Heart right ventricle (tissue), 16 donors: Measurements from ENCODE around the gene NFYB. TPM values are rescaled to one million over a fixed set of nuclear protein-coding genes. Genes with fewer than 3 reads are reported as not detected.

Experiments
- ATAC-seq, 8 donors: fragments of 200-7000 bp; cut with Tn5 transposase; one replicate each; pipeline ENCODE4 v1.9.1; 2020; ENCODE audit warnings: mild to moderate bottlenecking in 8 of 8, moderate library complexity in 8 of 8, moderate number of reproducible peaks in 1 of 8
- DNase-seq, 2 donors: peaks; one replicate each; pipeline ENCODE4 v3.0.0-alpha.2; 2020
- H3K27ac ChIP-seq, 10 donors: fragments of 200-600 bp; sonication (generic) in 2 of 10; one replicate each; pipeline versions ENCODE4 v1.5.0 to v1.8.0; 2020 to 2022; ENCODE audit warnings: mild to moderate bottlenecking in 3 of 10
- H3K27me3 ChIP-seq, 7 donors: fragments of 200-600 bp; one replicate each; pipeline ENCODE4 v1.8.0; 2021 to 2022; ENCODE audit warnings: mild to moderate bottlenecking in 2 of 7
- H3K36me3 ChIP-seq, 9 donors: fragments of 200-600 bp; sonication (generic) in 1 of 9; one replicate each; pipeline versions ENCODE4 v1.5.0 to v1.8.0; 2020 to 2022; ENCODE audit warnings: mild to moderate bottlenecking in 2 of 9
- H3K4me1 ChIP-seq, 9 donors: fragments of 200-600 bp; sonication (generic) in 1 of 9; one replicate each; pipeline versions ENCODE4 v1.5.0 to v1.8.0; 2020 to 2022; ENCODE audit warnings: mild to moderate bottlenecking in 4 of 9
- H3K4me3 ChIP-seq, 10 donors: fragments of 200-600 bp; sonication (generic) in 2 of 10; one replicate each; pipeline versions ENCODE4 v1.5.0 to v1.8.0; 2020 to 2022; ENCODE audit warnings: mild to moderate bottlenecking in 7 of 10, moderate library complexity in 2 of 10
- H3K9me3 ChIP-seq, 11 donors: fragments of 200-600 bp in 10 of 11; sonication (generic) in 2 of 11; one replicate each; pipeline versions ENCODE4 v1.5.0 to v1.8.0; 2013 to 2022; ENCODE audit warnings: mild to moderate bottlenecking in 2 of 11, control low read depth in 1 of 11, moderate library complexity in 1 of 11
- WGBS, 2 donors: extraction: QIAGEN DNeasy Blood & Tissue Kit; methylation state at CpG; one replicate each; pipeline ENCODE4 v1.1.7; 2013; ENCODE audit warnings: inconsistent platforms in 1 of 2; 5-methylcytosine and 5-hydroxymethylcytosine counted together
- intact Hi-C, 10 donors: fragments of 100-400 bp; cut with DNase I; formaldehyde crosslinking; loops; one replicate each; pipeline versions ENCODE4 v1.11.1 to v1.14.2; 2022
- polyA plus RNA-seq, 2 donors: library from polyadenylated mRNA; stranded (reverse); fragments of 200-250 nt; gene quantifications; one replicate each; pipeline ENCODE4 v1.2.3, GENCODE V29; 2013
- total RNA-seq, 10 donors: library from RNA; stranded (reverse); fragmentation: NEBNext Ultra II Directional in 3 of 10; extraction: Animal tissue kit (Norgen Biotek cat#: 25700) in 3 of 10; gene quantifications; one replicate each; pipeline versions ENCODE4 v1.2.1 to v1.2.4, GENCODE V29; 2021 to 2023
- TF ChIP-seq, protein P1 (sequence below), 9 donors: fragments of 200-600 bp; sonication (generic) in 2 of 9; IDR thresholded peaks; one replicate each; pipeline versions ENCODE4 v1.5.0 to v1.8.0; 2021 to 2022; ENCODE audit warnings: antibody characterized with exemption in 9 of 9, mild to moderate bottlenecking in 5 of 9, moderate library complexity in 1 of 9
- donor health status: Arrhythmogenic right ventricular cardiomyopathy.
- donor health status: ischemic (EF 13 %, LVEDD 7.1; RV severe dilation, severe dysfunction).
- donor health status: healthy with polysubstance abuse.
- donor health status: DM: no; HTN: yes; CAD: no.
- donor health status: DM: no; HTN: no; CAD: no.
- donor health status: ischemic (EF 25% LVEDD 6.9; RV normal size, moderate dysfunction).
- donor health status: ischemic (EF 25% LVEDD 5.7; RV mildly dilated, moderate dysfunction).
- donor health status: healthy.
- donor health status: DM: yes; HTN: yes; CAD: no.
- donor health status: Ischemic cardiomyopathy.
- donor health status: ischemic (EF 35%, LVEDD 5.7; RV mildly dilated, moderate dysfunction).
- donor health status: nonischemic (EF 11% LVEDD 7.7; RV severe dilation, severe dysfunction).
- donor health status: DM: yes; HTN: yes; CAD: no.
- donor health status: PGD.
- donor health status: ischemic (EF 29% LVEDD 5.4; RV normal size, mild dysfunction).
- donor health status: nonischemic (EF 23%, LVEDD 6.1; RV moderate dilation, normal function).

The NFYB gene
- total and polyA plus RNA-seq, 12 donors: 16.1 to 53.9 (median 24.0) TPM

GRCh38 chr12:104106965-104107364, 31.0 kb downstream of the NFYB start:
- TF ChIP-seq, protein P1, sequence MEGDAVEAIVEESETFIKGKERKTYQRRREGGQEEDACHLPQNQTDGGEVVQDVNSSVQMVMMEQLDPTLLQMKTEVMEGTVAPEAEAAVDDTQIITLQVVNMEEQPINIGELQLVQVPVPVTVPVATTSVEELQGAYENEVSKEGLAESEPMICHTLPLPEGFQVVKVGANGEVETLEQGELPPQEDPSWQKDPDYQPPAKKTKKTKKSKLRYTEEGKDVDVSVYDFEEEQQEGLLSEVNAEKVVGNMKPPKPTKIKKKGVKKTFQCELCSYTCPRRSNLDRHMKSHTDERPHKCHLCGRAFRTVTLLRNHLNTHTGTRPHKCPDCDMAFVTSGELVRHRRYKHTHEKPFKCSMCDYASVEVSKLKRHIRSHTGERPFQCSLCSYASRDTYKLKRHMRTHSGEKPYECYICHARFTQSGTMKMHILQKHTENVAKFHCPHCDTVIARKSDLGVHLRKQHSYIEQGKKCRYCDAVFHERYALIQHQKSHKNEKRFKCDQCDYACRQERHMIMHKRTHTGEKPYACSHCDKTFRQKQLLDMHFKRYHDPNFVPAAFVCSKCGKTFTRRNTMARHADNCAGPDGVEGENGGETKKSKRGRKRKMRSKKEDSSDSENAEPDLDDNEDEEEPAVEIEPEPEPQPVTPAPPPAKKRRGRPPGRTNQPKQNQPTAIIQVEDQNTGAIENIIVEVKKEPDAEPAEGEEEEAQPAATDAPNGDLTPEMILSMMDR (IDR thresholded peaks at IDR 0.05): no peak
- intact Hi-C loops: loop anchor here in 9 of 10 donors (5.0 to 10.0 kb wide), 11 partner anchors 40 to 230 kb away; partner anchors contain the start of genes HCFC2 (in 3 of the 9), GLT8D2 (in 1 of the 9), HSP90B1 (in 1 of the 9) and TDG (in 1 of the 9)
- H3K4me1 ChIP-seq: peaks cover 0 to 31% (median 12%) of the 10 kb centered on the region in 9 donors
- ATAC-seq: no peak
- no peak for DNase-seq
- peaks cover 0 to 64% (median 10%) of the 10 kb centered on the region in 9 donors for H3K36me3 ChIP-seq
- no peak overlapping the region for H3K27ac ChIP-seq
- WGBS, 2 donors: 76 to 79% methylated on average over 2 of the region's 2 CpGs
- H3K27me3 ChIP-seq: no peaks in the 10 kb centered on the region
- H3K9me3 ChIP-seq: no peaks in the 10 kb centered on the region
- H3K4me3 ChIP-seq: no peak overlapping the region

GRCh38 chr12:104105461-104105860, 32.5 kb downstream of the NFYB start:
- intact Hi-C loops: loop anchor here in 9 of 10 donors (5.0 to 10.0 kb wide), 11 partner anchors 38 to 228 kb away; partner anchors contain the start of genes HCFC2 (in 3 of the 9), GLT8D2 (in 1 of the 9), HSP90B1 (in 1 of the 9) and TDG (in 1 of the 9)
- peaks cover 0 to 71% (median 19%) of the 10 kb centered on the region in 9 donors for H3K36me3 ChIP-seq

GRCh38 chr12:104097954-104098353, 40.1 kb downstream of the NFYB start:
- Histone ChIP-seq H3K4me3 (no peak overlapping the region), H3K27ac (no peak overlapping the region), H3K4me1 (no peaks in the 10 kb centered on the region), H3K9me3 (no peaks in the 10 kb centered on the region), H3K27me3 (no peaks in the 10 kb centered on the region), H3K36me3 (peaks cover 0 to 100% (median 70%) of the 10 kb centered on the region in 9 donors)
- DNase-seq (no peak), ATAC-seq (no peak)
- intact Hi-C loops: loop anchor here in 3 of 10 donors (10.0 kb wide), 3 partner anchors 123 to 153 kb away; a partner anchor contains a TSS
- TF ChIP-seq, protein P1 (IDR thresholded peaks at IDR 0.05): no peak
- 97% methylated on average over 2 of the region's 2 CpGs for WGBS, 2 donors

More at GRCh38 chr12:104105461-104105860, 32.5 kb downstream of the NFYB start:
- H3K4me1 ChIP-seq: peaks cover 0 to 31% (median 12%) of the 10 kb centered on the region in 9 donors
- DNase-seq (no peak), ATAC-seq (no peak)
- H3K4me3 ChIP-seq: no peak overlapping the region
- H3K9me3 ChIP-seq: no peaks in the 10 kb centered on the region
- H3K27me3 ChIP-seq: no peaks in the 10 kb centered on the region
- H3K27ac ChIP-seq: no peak overlapping the region
- TF ChIP-seq, protein P1 (IDR thresholded peaks at IDR 0.05): no peak

DNA sequence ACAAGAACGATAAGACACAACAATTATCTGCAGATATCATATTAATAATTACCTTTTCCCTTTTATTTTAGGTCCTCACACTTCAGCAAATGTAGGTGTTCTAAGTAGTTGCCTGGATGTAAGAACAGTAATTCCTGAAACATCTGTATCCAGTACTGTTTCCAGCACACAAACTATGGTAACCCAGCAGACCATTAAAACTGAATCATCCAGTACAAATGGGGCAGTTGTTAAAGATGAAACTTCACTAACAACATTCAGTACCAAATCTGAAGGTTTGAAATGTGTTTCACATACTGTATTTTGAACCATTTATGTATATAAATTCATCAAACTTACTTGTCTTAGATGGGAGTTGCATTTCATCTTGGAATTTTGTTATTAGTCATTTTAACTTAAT, 42.7 kb downstream of the NFYB start:
- 91 to 92% methylated on average over 1 of the region's 1 CpG for WGBS, 2 donors
- no peaks in the 10 kb centered on the region for H3K27me3 ChIP-seq
- H3K4me1 ChIP-seq: no peaks in the 10 kb centered on the region
- no peaks in the 10 kb centered on the region for H3K9me3 ChIP-seq
- H3K36me3 ChIP-seq: peaks cover 0 to 100% (median 71%) of the 10 kb centered on the region in 9 donors
- ATAC-seq: no peak
- intact Hi-C loops: loop anchor here in 3 of 10 donors (10.0 kb wide), 3 partner anchors 120 to 150 kb away; a partner anchor contains a TSS
- TF ChIP-seq, protein P1 (IDR thresholded peaks at IDR 0.05): no peak
- H3K4me3 ChIP-seq: no peak overlapping the region
- no peak for DNase-seq
- H3K27ac ChIP-seq: no peak overlapping the region
